H9 (cell line): ENCODE measurements around the gene CFAP46. TPM values are rescaled to one million over a fixed set of nuclear protein-coding genes. Genes with fewer than 3 reads are reported as not detected.

Experiments used
- DNase-seq: peaks from one replicate; pipeline ENCODE4 v3.0.0-alpha.2; 2017
- H2AFZ ChIP-seq: one replicate; pipeline ENCODE4 v1.6.1; 2013; ENCODE audit warnings: mild to moderate bottlenecking, low read length, control low read depth, moderate library complexity
- H2AK5ac ChIP-seq: 2 replicates; pipeline ENCODE4 v1.6.1; 2013; ENCODE audit warnings: low read length, control low read depth, mixed read lengths; ENCODE audit not compliant: insufficient read length
- H2BK120ac ChIP-seq: one replicate; pipeline ENCODE4 v1.6.1; 2013; ENCODE audit warnings: low read depth, mild to moderate bottlenecking, low read length, control low read depth, inconsistent platforms; ENCODE audit not compliant: poor library complexity, severe bottlenecking
- H2BK12ac ChIP-seq: 2 replicates; pipeline ENCODE4 v1.6.1; 2013; ENCODE audit warnings: low read length, control low read depth, mixed read lengths, low read depth; ENCODE audit not compliant: insufficient read length
- H2BK15ac ChIP-seq: 2 replicates; pipeline ENCODE4 v1.6.1; 2013; ENCODE audit warnings: low read depth, low read length, control low read depth
- H2BK20ac ChIP-seq: one replicate; pipeline ENCODE4 v1.6.1; 2013; ENCODE audit warnings: low read depth, mild to moderate bottlenecking, low read length, control low read depth, inconsistent platforms; ENCODE audit not compliant: poor library complexity, severe bottlenecking
- H2BK5ac ChIP-seq: 2 replicates; pipeline ENCODE4 v1.6.1; 2013; ENCODE audit warnings: low read length, control low read depth, mixed read lengths; ENCODE audit not compliant: insufficient read length
- H3K14ac ChIP-seq: 2 replicates; pipeline ENCODE4 v1.6.1; 2013; ENCODE audit warnings: low read length, control low read depth; ENCODE audit not compliant: insufficient read depth
- H3K18ac ChIP-seq: 2 replicates; pipeline ENCODE4 v1.6.1; 2013; ENCODE audit warnings: low read depth, mild to moderate bottlenecking, mixed read lengths, low read length, control low read depth; ENCODE audit not compliant: insufficient read length
- H3K23ac ChIP-seq: 2 replicates; pipeline ENCODE4 v1.6.1; 2013; ENCODE audit warnings: low read length, control low read depth, mixed read lengths, low read depth; ENCODE audit not compliant: insufficient read length
- H3K23me2 ChIP-seq: 2 replicates; pipeline ENCODE4 v1.6.1; 2013; ENCODE audit warnings: low read depth, mild to moderate bottlenecking, mixed read lengths, low read length, control low read depth; ENCODE audit not compliant: insufficient read length, poor library complexity, severe bottlenecking
- H3K27ac ChIP-seq: 2 replicates; pipeline ENCODE4 v1.5.1; 2013; ENCODE audit warnings: low read length, control low read depth, mixed read lengths, low read depth; ENCODE audit not compliant: insufficient read length
- H3K27me3 ChIP-seq: 2 replicates; pipeline ENCODE4 v1.6.1; 2013; ENCODE audit warnings: low read length, control low read depth, inconsistent platforms; ENCODE audit not compliant: insufficient read depth
- H3K4ac ChIP-seq: 2 replicates; pipeline ENCODE4 v1.6.1; 2013; ENCODE audit warnings: low read depth, mild to moderate bottlenecking, control low read depth, inconsistent platforms, low read length, moderate library complexity
- H3K4me1 ChIP-seq: 2 replicates; pipeline ENCODE4 v1.6.1; 2013; ENCODE audit warnings: low read length, control low read depth, inconsistent platforms; ENCODE audit not compliant: insufficient read depth
- H3K4me2 ChIP-seq: 2 replicates; pipeline ENCODE4 v1.6.1; 2013; ENCODE audit warnings: low read length, control low read depth, mixed read lengths; ENCODE audit not compliant: insufficient read length, insufficient read depth
- H3K56ac ChIP-seq: 2 replicates; pipeline ENCODE4 v1.6.1; 2013; ENCODE audit warnings: low read depth, mild to moderate bottlenecking, mixed read lengths, low read length, control low read depth; ENCODE audit not compliant: insufficient read length
- H3K79me1 ChIP-seq: 2 replicates; pipeline ENCODE4 v1.6.1; 2013; ENCODE audit warnings: low read depth, mild to moderate bottlenecking, moderate library complexity, low read length, control low read depth, inconsistent platforms; ENCODE audit not compliant: insufficient read depth, poor library complexity, severe bottlenecking
- H3K79me2 ChIP-seq: 2 replicates; pipeline ENCODE4 v1.6.1; 2013; ENCODE audit warnings: low read length, control low read depth, inconsistent platforms; ENCODE audit not compliant: insufficient read depth
- H3K9ac ChIP-seq: 2 replicates; pipeline ENCODE4 v1.6.1; 2013; ENCODE audit warnings: low read length, control low read depth, mixed read lengths; ENCODE audit not compliant: insufficient read length; ENCODE audit errors: extremely low read depth
- H3K9me3 ChIP-seq: one replicate; pipeline ENCODE4 v1.6.1; 2013; ENCODE audit warnings: low read depth, low read length, inconsistent platforms; ENCODE audit not compliant: control insufficient read depth
- H3T11ph ChIP-seq: one replicate; pipeline ENCODE4 v1.6.1; 2013; ENCODE audit warnings: mild to moderate bottlenecking, low read length, control low read depth, inconsistent platforms
- H4K20me1 ChIP-seq: one replicate; pipeline ENCODE4 v1.6.1; 2013; ENCODE audit not compliant: control insufficient read depth, insufficient read length, insufficient read depth
- H4K5ac ChIP-seq: 2 replicates; pipeline ENCODE4 v1.6.1; 2013; ENCODE audit warnings: low read depth, mild to moderate bottlenecking, mixed read lengths, low read length, control low read depth; ENCODE audit not compliant: insufficient read length
- H4K8ac ChIP-seq: replicated peaks from 2 replicates; pipeline ENCODE4 v1.6.1; 2013; ENCODE audit warnings: low read length, control low read depth, mixed read lengths, low read depth; ENCODE audit not compliant: insufficient read length
- H4K91ac ChIP-seq: 2 replicates; pipeline ENCODE4 v1.6.1; 2013; ENCODE audit warnings: low read depth, mild to moderate bottlenecking, moderate library complexity, mixed read lengths, low read length, control low read depth; ENCODE audit not compliant: insufficient read length
- H3K27ac Mint-ChIP-seq, 3 experiments: 2 replicates in 2 of 3; 3 replicates in 1 of 3; pipeline ENCODE4 v1.8.0; 2020 to 2021; ENCODE audit warnings: mixed read lengths in 3 of 3, mild to moderate bottlenecking in 1 of 3, moderate library complexity in 1 of 3
- H3K27me3 Mint-ChIP-seq: 2 replicates; pipeline ENCODE4 v1.8.0; 2021; ENCODE audit warnings: low read depth, mild to moderate bottlenecking, moderate library complexity, mixed read lengths
- H3K36me3 Mint-ChIP-seq, 3 experiments: 2 replicates in 2 of 3; 3 replicates in 1 of 3; pipeline ENCODE4 v1.8.0; 2020 to 2021; ENCODE audit warnings: low read depth in 3 of 3, mixed read lengths in 3 of 3; ENCODE audit not compliant: insufficient read depth in 1 of 3
- H3K4me1 Mint-ChIP-seq, 2 experiments: 2 replicates each; pipeline ENCODE4 v1.8.0; 2020; ENCODE audit warnings: mixed read lengths in 2 of 2
- H3K4me3 Mint-ChIP-seq, 2 experiments: 2 replicates in 1 of 2; 3 replicates in 1 of 2; pipeline ENCODE4 v1.8.0; 2020 to 2021; ENCODE audit warnings: mild to moderate bottlenecking in 2 of 2, mixed read lengths in 2 of 2, moderate library complexity in 1 of 2
- H3K9me3 Mint-ChIP-seq, 2 experiments: 2 replicates in 1 of 2; 3 replicates in 1 of 2; pipeline ENCODE4 v1.8.0; 2020; ENCODE audit warnings: mild to moderate bottlenecking in 2 of 2, mixed read lengths in 2 of 2, moderate library complexity in 1 of 2
- whole genome bisulfite sequencing: extraction: QIAGEN DNeasy Blood & Tissue Kit; methylation state at CpG from one replicate; pipeline ENCODE4 v1.1.7; 2013; ENCODE audit warnings: missing lambda C conversion rate, low lambda C conversion rate, mixed read lengths; ENCODE audit not compliant: insufficient read length; ENCODE audit errors: extremely low coverage; 5-methylcytosine and 5-hydroxymethylcytosine counted together
- total RNA-seq: library from RNA; stranded (reverse); gene quantifications from 2 replicates; pipeline ENCODE4 v1.2.1, GENCODE V29; 2021
- TF ChIP-seq, protein P1 (sequence below): fragments of 200-600 bp; sonication (generic); conservative IDR thresholded peaks from 3 replicates; pipeline ENCODE4 v1.8.0; 2021; ENCODE audit warnings: antibody characterized with exemption, mild to moderate bottlenecking

CFAP46 gene
- total RNA-seq, 1 experiment from 2014 or later: 3.1 TPM

DNA sequence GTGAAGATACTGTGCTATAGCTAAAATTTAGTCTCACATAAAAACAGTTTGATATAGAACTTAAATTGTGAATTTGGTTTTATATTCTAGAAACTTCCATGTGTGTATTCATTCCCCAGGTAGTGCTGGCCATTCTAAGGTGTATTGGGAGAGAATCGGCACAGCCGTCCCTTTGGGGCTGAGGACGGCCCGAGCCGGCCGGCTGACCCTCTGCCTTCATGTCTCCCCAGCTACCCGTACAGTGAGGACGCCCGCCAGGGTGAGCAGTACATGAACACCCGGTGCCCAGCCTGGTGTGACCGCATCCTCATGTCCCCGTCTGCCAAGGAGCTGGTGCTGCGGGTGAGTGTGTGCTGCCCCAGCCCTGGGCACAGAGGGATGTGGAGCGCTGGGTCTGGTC, 164.9 kb downstream of the CFAP46 start:
- Histone ChIP-seq H3K14ac (no peak overlapping the region; the same call in 1 of the 2 replicates), H3K79me2 (no peaks in the 10 kb centered on the region), H3K18ac (no peak overlapping the region), H4K5ac (no peak overlapping the region), H2BK12ac (no peak overlapping the region), H3K9ac (no peak overlapping the region), H2BK120ac (no peak overlapping the region), H3K27me3 (peaks cover 6% of the 10 kb centered on the region; the same call in 1 of the 2 replicates), H2BK20ac (no peak overlapping the region), H3K27ac (no peak overlapping the region), H4K20me1 (no peaks in the 10 kb centered on the region), H3K4ac (no peak overlapping the region), H2BK15ac (no peak overlapping the region), H2AK5ac (no peak overlapping the region), H3K4me1 (no peaks in the 10 kb centered on the region), H3K23me2 (no peaks in the 10 kb centered on the region), H4K91ac (no peak overlapping the region), H3K23ac (no peak overlapping the region), H3K4me2 (no peak overlapping the region), H2BK5ac (no peak overlapping the region), H3T11ph (no peak overlapping the region), H2AFZ (no peak overlapping the region), H3K9me3 (no peaks in the 10 kb centered on the region), H3K79me1 (no peaks in the 10 kb centered on the region), H3K56ac (no peak overlapping the region), H4K8ac (no peak overlapping the region)
- Mint-ChIP-seq H3K4me3 (no peak overlapping the region), H3K27me3 (peaks cover 19% of the 10 kb centered on the region), H3K36me3 (peaks cover 4 to 7% (median 6%) of the 10 kb centered on the region in 3 experiments; a peak in 6 of 7 replicates), H3K27ac (no peak overlapping the region), H3K9me3 (peaks cover 8% of the 10 kb centered on the region in 2 experiments; a peak in 4 of 5 replicates), H3K4me1 (peaks cover 0 to 8% of the 10 kb centered on the region in 2 experiments; a peak in 2 of 4 replicates)
- WGBS: no CpG with 5 or more reads among the region's 14 CpGs
- DNase-seq: no peak
- TF ChIP-seq, protein P1, sequence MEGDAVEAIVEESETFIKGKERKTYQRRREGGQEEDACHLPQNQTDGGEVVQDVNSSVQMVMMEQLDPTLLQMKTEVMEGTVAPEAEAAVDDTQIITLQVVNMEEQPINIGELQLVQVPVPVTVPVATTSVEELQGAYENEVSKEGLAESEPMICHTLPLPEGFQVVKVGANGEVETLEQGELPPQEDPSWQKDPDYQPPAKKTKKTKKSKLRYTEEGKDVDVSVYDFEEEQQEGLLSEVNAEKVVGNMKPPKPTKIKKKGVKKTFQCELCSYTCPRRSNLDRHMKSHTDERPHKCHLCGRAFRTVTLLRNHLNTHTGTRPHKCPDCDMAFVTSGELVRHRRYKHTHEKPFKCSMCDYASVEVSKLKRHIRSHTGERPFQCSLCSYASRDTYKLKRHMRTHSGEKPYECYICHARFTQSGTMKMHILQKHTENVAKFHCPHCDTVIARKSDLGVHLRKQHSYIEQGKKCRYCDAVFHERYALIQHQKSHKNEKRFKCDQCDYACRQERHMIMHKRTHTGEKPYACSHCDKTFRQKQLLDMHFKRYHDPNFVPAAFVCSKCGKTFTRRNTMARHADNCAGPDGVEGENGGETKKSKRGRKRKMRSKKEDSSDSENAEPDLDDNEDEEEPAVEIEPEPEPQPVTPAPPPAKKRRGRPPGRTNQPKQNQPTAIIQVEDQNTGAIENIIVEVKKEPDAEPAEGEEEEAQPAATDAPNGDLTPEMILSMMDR: no peak
